ENCODE measurements around the gene KCNMB3. TPM values are rescaled to one million over a fixed set of nuclear protein-coding genes. Genes with fewer than 3 reads are reported as not detected.

Gene KCNMB3, protein sequence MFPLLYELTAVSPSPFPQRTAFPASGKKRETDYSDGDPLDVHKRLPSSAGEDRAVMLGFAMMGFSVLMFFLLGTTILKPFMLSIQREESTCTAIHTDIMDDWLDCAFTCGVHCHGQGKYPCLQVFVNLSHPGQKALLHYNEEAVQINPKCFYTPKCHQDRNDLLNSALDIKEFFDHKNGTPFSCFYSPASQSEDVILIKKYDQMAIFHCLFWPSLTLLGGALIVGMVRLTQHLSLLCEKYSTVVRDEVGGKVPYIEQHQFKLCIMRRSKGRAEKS
- total RNA-seq: 1 to 10 TPM; 4.4 to 8.1 (median 5.1) TPM

DNA sequence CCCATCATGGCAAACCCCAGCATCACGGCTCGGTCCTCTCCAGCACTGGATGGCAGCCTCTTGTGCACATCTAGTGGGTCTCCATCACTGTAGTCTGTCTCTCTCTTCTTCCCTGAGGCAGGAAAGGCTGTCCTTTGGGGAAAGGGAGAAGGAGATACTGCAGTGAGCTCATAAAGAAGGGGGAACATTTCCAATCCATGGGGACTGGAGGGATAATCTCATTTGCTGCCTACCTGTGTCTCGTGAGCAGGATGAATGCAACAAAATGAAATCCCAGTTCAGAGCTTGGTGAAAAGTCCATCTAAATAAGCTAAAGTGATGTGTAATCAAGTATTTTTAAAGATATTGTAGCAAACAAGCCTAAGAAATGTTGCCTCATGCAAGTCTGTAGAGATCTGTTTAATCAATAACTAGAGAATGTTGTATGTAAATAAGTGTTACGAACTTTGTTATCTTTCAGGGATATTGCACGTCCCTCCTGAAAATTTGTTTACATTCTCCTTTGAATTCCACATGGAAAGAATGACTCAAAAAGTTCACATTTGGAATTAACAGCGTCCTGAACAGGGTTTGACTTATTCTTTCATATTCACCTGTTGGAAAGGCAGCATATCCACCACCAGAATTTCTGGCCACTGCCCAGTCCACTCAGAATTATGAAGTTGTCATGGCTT lies at the start of gene KCNMB3:
Gene KCNMB3, minus strand, starts transcription at position 312 of the 674 bp plus-strand sequence. Its CDS starts 124 bp downstream, at position 188.
- WGBS, 2 donors: 94 to 96% methylated on average over 6 of the region's 6 CpGs
- H3K4me3 ChIP-seq (replicated peaks in 1 of 3): no peak within 1 kb of the TSS
- intact Hi-C loops (cut with DNase I): no loop called here
- DNase-seq: no peak
- H3K27me3 ChIP-seq: no peaks in the 10 kb centered on the region
- no peaks in the 10 kb centered on the region for H3K36me3 ChIP-seq
- no peaks in the 10 kb centered on the region for H3K4me1 ChIP-seq
- no peak within 1 kb of the TSS for H3K27ac ChIP-seq
- TF ChIP-seq, protein P1, sequence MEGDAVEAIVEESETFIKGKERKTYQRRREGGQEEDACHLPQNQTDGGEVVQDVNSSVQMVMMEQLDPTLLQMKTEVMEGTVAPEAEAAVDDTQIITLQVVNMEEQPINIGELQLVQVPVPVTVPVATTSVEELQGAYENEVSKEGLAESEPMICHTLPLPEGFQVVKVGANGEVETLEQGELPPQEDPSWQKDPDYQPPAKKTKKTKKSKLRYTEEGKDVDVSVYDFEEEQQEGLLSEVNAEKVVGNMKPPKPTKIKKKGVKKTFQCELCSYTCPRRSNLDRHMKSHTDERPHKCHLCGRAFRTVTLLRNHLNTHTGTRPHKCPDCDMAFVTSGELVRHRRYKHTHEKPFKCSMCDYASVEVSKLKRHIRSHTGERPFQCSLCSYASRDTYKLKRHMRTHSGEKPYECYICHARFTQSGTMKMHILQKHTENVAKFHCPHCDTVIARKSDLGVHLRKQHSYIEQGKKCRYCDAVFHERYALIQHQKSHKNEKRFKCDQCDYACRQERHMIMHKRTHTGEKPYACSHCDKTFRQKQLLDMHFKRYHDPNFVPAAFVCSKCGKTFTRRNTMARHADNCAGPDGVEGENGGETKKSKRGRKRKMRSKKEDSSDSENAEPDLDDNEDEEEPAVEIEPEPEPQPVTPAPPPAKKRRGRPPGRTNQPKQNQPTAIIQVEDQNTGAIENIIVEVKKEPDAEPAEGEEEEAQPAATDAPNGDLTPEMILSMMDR (IDR thresholded peaks at IDR 0.05): no peak
- no peak for TF ChIP-seq POLR2A (IDR thresholded peaks at IDR 0.05)
- H3K9me3 ChIP-seq: no peaks in the 10 kb centered on the region

DNA sequence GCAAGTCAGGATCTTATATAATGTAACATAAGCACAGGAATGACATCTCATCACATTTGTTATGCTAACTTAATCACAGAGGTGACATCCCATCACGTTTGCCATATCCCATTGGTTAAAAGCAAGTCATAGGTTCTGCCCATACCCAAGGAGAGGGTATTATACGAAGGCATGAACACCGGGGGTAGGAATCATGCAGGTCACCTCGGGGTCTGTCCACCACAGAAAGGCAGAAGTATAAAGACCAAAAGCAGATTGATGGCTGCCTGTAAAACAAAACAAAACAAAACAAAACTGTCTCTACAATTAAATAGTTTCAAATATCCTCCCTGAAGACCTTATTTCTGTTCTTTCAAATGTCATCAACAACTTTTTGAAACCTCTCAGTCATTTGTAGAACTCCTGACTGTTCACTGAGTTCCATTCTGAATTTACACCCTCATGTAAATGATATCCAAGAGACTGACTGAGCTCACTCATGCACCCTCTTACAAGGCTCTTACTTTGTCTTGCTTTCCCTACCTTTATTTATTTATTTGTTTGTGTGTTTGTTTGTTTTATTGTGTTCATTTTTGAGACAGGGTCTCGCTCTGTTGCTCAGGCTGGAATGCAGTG lies 49.2 kb upstream of the KCNMB3 start:
- no peak for TF ChIP-seq POLR2A (IDR thresholded peaks at IDR 0.05)
- TF ChIP-seq, protein P1 (IDR thresholded peaks at IDR 0.05): no peak
- H3K4me3 ChIP-seq (replicated peaks in 1 of 3): no peak overlapping the region
- 89 to 90% methylated on average over 5 of the region's 5 CpGs for WGBS, 2 donors

DNA sequence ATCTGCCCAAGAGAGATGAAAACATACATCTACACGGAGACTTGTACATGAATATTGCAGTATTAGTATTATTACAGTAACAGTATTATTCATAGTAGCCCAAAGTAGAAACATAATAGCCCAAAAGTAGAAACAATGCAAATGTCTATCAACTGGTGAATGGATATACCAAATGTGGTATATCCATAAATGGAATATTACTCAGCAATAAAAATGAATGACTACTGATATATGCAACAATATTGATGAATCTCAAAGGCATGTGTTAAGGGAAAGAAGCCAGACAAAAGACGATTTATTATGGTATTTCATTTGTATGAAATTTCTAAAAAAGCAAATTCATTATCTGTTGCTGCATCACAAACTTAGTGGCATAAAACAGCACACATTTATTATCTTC lies 48.4 kb upstream of the KCNMB3 start:
- Histone ChIP-seq H3K4me1 (no peaks in the 10 kb centered on the region), H3K36me3 (no peaks in the 10 kb centered on the region), H3K27me3 (no peaks in the 10 kb centered on the region), H3K9me3 (no peaks in the 10 kb centered on the region), H3K27ac (no peak overlapping the region), H3K4me3 (replicated peaks in 1 of 3) (no peak overlapping the region)
- 84 to 92% methylated on average over 2 of the region's 2 CpGs for WGBS, 2 donors
- intact Hi-C loops (cut with DNase I): no loop called here
- TF ChIP-seq, protein P1 (IDR thresholded peaks at IDR 0.05): no peak
- no peak for TF ChIP-seq POLR2A (IDR thresholded peaks at IDR 0.05)
- DNase-seq: no peak

More for the DNA sequence above, 49.2 kb upstream of the KCNMB3 start:
- no peak for DNase-seq
- Histone ChIP-seq H3K36me3 (no peaks in the 10 kb centered on the region), H3K27ac (no peak overlapping the region), H3K27me3 (no peaks in the 10 kb centered on the region), H3K4me1 (no peaks in the 10 kb centered on the region), H3K9me3 (no peaks in the 10 kb centered on the region)
- intact Hi-C loops (cut with DNase I): no loop called here

DNA sequence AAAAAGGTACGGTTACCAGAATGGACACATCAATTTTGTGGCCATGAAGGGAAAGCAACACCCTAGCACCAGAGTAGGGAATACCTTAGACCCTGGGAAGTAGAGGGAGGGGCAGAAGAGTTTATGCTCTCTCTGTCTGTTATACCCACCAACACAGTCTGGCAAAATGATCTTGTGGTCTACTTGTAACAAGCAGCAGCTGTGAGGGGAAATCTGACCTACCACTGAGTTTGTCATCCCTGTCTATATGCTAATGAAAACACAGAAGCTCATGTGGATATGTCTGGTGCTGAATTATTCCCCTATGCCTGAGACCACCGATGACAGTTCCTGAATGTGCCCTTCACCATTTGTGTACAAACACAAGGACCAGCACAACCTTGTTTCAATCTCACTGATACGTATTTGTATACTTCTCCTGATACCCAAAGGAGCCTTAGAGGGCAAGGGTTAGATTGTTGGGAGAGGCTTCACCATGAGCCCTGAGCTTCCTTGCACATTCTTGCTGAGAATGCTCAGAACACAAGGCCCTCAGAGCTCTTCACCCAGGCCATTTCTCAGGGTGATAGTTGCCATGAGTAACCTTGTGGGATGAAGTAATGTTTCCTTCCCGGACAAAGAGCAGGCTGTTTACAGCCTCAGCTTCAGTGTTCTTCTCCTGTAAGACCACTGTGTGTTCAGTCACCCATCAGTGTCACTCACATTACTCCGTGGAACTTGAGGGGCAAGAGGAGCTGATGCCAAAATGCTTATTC lies 47.2 kb upstream of the KCNMB3 start:
- no peak for TF ChIP-seq POLR2A (IDR thresholded peaks at IDR 0.05)
- TF ChIP-seq, protein P1 (IDR thresholded peaks at IDR 0.05): no peak
- Histone ChIP-seq H3K36me3 (no peaks in the 10 kb centered on the region), H3K9me3 (no peaks in the 10 kb centered on the region), H3K4me3 (replicated peaks in 1 of 3) (no peak overlapping the region), H3K4me1 (no peaks in the 10 kb centered on the region), H3K27me3 (no peaks in the 10 kb centered on the region), H3K27ac (no peak overlapping the region)
- no peak for DNase-seq
- intact Hi-C loops (cut with DNase I): no loop called here
- WGBS, 2 donors: 69 to 81% methylated on average over 5 of the region's 5 CpGs
